Neuronal stem cell (in vitro differentiated cells): ENCODE measurements around the gene HAUS8.

ENCODE experiments used
- DNase-seq: peaks from one replicate; pipeline ENCODE4 v3.0.0-alpha.2; 2013; ENCODE audit warnings: low spot score
- H2AFZ ChIP-seq: one replicate; pipeline ENCODE4 v1.6.1; 2013; ENCODE audit warnings: mild to moderate bottlenecking, low read length, inconsistent platforms
- H2AK5ac ChIP-seq: 2 replicates; pipeline ENCODE4 v1.6.1; 2013; ENCODE audit warnings: low read depth, mild to moderate bottlenecking, inconsistent platforms, low read length, moderate library complexity, mixed read lengths
- H2BK120ac ChIP-seq: 2 replicates; pipeline ENCODE4 v1.6.1; 2013; ENCODE audit warnings: low read depth, mild to moderate bottlenecking, inconsistent platforms, low read length, moderate library complexity, mixed read lengths
- H2BK12ac ChIP-seq: one replicate; pipeline ENCODE4 v1.6.1; 2013; ENCODE audit warnings: low read length, inconsistent platforms
- H2BK15ac ChIP-seq: 2 replicates; pipeline ENCODE4 v1.6.1; 2013; ENCODE audit warnings: mild to moderate bottlenecking, low read length, inconsistent platforms, mixed read lengths
- H2BK5ac ChIP-seq: one replicate; pipeline ENCODE4 v1.6.1; 2013; ENCODE audit warnings: inconsistent platforms, mild to moderate bottlenecking, low read length, moderate library complexity
- H3K14ac ChIP-seq: one replicate; pipeline ENCODE4 v1.6.1; 2013; ENCODE audit warnings: low read length, inconsistent platforms
- H3K18ac ChIP-seq: 2 replicates; pipeline ENCODE4 v1.6.1; 2013; ENCODE audit warnings: low read length, inconsistent platforms
- H3K23ac ChIP-seq: 2 replicates; pipeline ENCODE4 v1.6.1; 2013; ENCODE audit warnings: low read depth, mild to moderate bottlenecking, mixed read lengths, low read length, inconsistent platforms; ENCODE audit not compliant: poor library complexity
- H3K27ac ChIP-seq: replicated peaks from 3 replicates; pipeline ENCODE4 v1.5.1; 2013; ENCODE audit warnings: low read length, inconsistent platforms
- H3K27me3 ChIP-seq, 3 experiments: 2 replicates each; pipeline ENCODE4 v1.6.1; 2013; ENCODE audit warnings: low read length in 3 of 3, mild to moderate bottlenecking in 2 of 3, inconsistent platforms in 1 of 3, low read depth in 1 of 3, mixed read lengths in 1 of 3, moderate library complexity in 1 of 3; ENCODE audit not compliant: control insufficient read depth in 3 of 3, insufficient read depth in 3 of 3
- H3K36me3 ChIP-seq, 2 donors: replicated peaks in 1 of 2; 2 replicates each; pipeline ENCODE4 v1.6.1; 2013; ENCODE audit warnings: low read length in 2 of 2; ENCODE audit not compliant: control insufficient read depth in 2 of 2, insufficient read depth in 2 of 2
- H3K4ac ChIP-seq: 2 replicates; pipeline ENCODE4 v1.6.1; 2013; ENCODE audit warnings: inconsistent platforms, mild to moderate bottlenecking, low read length, moderate library complexity
- H3K4me1 ChIP-seq, 2 donors: 1 replicate in 1 of 2; 2 replicates in 1 of 2; pipeline ENCODE4 v1.6.1; 2013; ENCODE audit warnings: low read length in 2 of 2, low read depth in 1 of 2; ENCODE audit not compliant: control insufficient read depth in 2 of 2, insufficient read depth in 1 of 2
- H3K4me2 ChIP-seq: one replicate; pipeline ENCODE4 v1.6.1; 2013; ENCODE audit warnings: mild to moderate bottlenecking, low read length, inconsistent platforms; ENCODE audit not compliant: insufficient read depth, poor library complexity, severe bottlenecking
- H3K4me3 ChIP-seq, 2 donors: 2 replicates each; pipeline ENCODE4 v1.5.1; 2013; ENCODE audit warnings: low read length in 2 of 2, mild to moderate bottlenecking in 2 of 2, inconsistent platforms in 1 of 2, moderate library complexity in 1 of 2
- H3K79me1 ChIP-seq: one replicate; pipeline ENCODE4 v1.6.1; 2013; ENCODE audit warnings: low read depth, mild to moderate bottlenecking, inconsistent platforms, low read length, moderate library complexity
- H3K9ac ChIP-seq: one replicate; pipeline ENCODE4 v1.6.1; 2013; ENCODE audit warnings: mild to moderate bottlenecking, low read depth, low read length, inconsistent platforms; ENCODE audit not compliant: poor library complexity
- H3K9me3 ChIP-seq, 2 donors: replicated peaks in 1 of 2; 2 replicates each; pipeline versions ENCODE3 to v1.6.1; 2013; ENCODE audit warnings: low read length in 2 of 2, mild to moderate bottlenecking in 2 of 2, inconsistent platforms in 1 of 2, low read depth in 1 of 2, mixed read lengths in 1 of 2, moderate library complexity in 1 of 2; ENCODE audit not compliant: control insufficient read depth in 2 of 2, insufficient read depth in 1 of 2
- H4K8ac ChIP-seq: one replicate; pipeline ENCODE4 v1.6.1; 2013; ENCODE audit warnings: low read depth, mild to moderate bottlenecking, inconsistent platforms, low read length, moderate library complexity
- H4K91ac ChIP-seq: one replicate; pipeline ENCODE4 v1.6.1; 2013; ENCODE audit warnings: low read length, low read depth, mild to moderate bottlenecking, inconsistent platforms; ENCODE audit not compliant: poor library complexity
- WGBS, 2 donors: extraction: QIAGEN DNeasy Blood & Tissue Kit; methylation state at CpG; one replicate each; pipeline ENCODE4 v1.1.7; 2013; ENCODE audit warnings: missing lambda C conversion rate in 2 of 2, mixed read lengths in 1 of 2; ENCODE audit not compliant: insufficient read length in 2 of 2, insufficient replicate concordance in 1 of 2; ENCODE audit errors: extremely low coverage in 2 of 2; 5-methylcytosine and 5-hydroxymethylcytosine counted together

Gene HAUS8

DNA sequence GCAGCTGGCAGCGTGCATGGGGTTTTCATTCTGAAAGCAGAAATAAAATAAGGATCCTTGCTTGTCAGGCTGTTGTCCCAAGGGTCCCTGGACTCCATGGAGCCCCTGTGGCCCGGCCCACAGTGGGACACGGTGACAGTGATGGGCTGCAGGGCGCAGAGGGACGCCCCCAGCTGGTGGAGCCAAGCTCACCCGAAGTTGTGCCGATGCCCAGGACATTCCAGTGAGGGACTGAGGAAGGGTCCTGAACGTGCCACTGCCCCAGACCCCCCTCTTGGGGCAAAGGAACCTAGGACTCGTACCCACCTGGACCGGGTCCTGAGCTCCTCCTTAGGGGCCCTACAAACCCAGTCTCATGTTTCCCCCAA lies 35.3 kb upstream of the HAUS8 start:
- no peak overlapping the region for H3K4ac ChIP-seq
- H3K27me3 ChIP-seq = no peaks in the 10 kb centered on the region
- H3K36me3 ChIP-seq = peaks cover 10 to 85% of the 10 kb centered on the region in 2 donors
- no peak for DNase-seq
- no peak overlapping the region for H3K9ac ChIP-seq
- no peak overlapping the region for H2BK120ac ChIP-seq
- no peaks in the 10 kb centered on the region for H3K9me3 ChIP-seq
- H3K4me2 ChIP-seq = no peak overlapping the region
- H3K4me3 ChIP-seq = no peak overlapping the region
- peak overlapping the region; percentile 75 for H2BK5ac ChIP-seq
- no CpG with 5 or more reads among the region's 10 CpGs for WGBS, 2 donors
- no peak overlapping the region for H3K18ac ChIP-seq
- no peak overlapping the region for H4K91ac ChIP-seq
- H2AK5ac ChIP-seq = no peak overlapping the region
- H3K79me1 ChIP-seq = peaks cover 10% of the 10 kb centered on the region
- H3K27ac ChIP-seq = no peak overlapping the region
- peak overlapping the region; percentile 89 for H3K14ac ChIP-seq
- H2BK12ac ChIP-seq = no peak overlapping the region
- H2AFZ ChIP-seq = no peak overlapping the region
- peak overlapping the region; percentile 65 for H3K23ac ChIP-seq
- no peak overlapping the region for H2BK15ac ChIP-seq
- H4K8ac ChIP-seq = peak overlapping the region; percentile 96
- H3K4me1 ChIP-seq = peaks cover 0 to 9% of the 10 kb centered on the region in 2 donors

DNA sequence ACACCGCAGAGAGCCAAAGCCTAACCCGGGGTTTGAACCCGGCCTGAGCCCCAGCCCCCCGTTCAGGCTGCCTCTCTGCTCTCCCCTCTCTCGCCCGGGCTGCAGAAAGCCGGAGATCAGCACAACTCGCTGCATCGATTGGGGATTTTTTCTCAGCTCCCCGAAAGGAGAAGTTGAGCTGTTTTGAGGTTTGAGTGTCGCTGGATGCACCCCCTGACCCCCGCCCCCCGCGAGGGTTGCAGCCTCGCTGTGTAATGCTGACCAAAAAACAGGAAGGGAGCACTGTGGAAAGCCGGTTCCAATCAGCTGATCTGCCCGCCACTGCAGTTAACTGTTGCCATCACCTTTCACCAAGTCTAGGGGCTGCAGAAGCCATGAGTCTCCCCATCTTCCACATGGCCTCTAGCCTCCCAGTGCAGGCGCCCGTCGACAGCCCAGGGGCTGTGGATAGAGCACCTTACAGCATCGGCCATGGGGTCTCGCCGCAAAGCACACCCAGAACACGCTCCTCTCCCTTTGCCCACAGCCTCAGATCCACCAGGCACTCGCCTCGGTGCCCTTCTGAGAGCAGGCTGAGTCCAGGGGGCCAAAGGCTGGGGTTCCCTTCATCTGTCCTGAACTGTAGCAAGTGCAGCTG lies 34.8 kb upstream of the HAUS8 start:
- peaks cover 0 to 9% of the 10 kb centered on the region in 2 donors for H3K4me1 ChIP-seq
- no peak overlapping the region for H3K23ac ChIP-seq
- H4K91ac ChIP-seq = no peak overlapping the region
- no CpG with 5 or more reads among the region's 26 CpGs for WGBS, 2 donors
- no peak overlapping the region for H2BK120ac ChIP-seq
- H3K4ac ChIP-seq = no peak overlapping the region
- H3K14ac ChIP-seq = no peak overlapping the region
- H3K79me1 ChIP-seq = peaks cover 10% of the 10 kb centered on the region
- no peaks in the 10 kb centered on the region for H3K27me3 ChIP-seq
- H3K9me3 ChIP-seq = no peaks in the 10 kb centered on the region
- no peak overlapping the region for H3K4me2 ChIP-seq
- H2AFZ ChIP-seq = no peak overlapping the region
- peaks cover 10 to 86% of the 10 kb centered on the region in 2 donors for H3K36me3 ChIP-seq
- H3K18ac ChIP-seq = peak overlapping the region; percentile 48
- H3K9ac ChIP-seq = no peak overlapping the region
- H2BK15ac ChIP-seq = no peak overlapping the region
- no peak overlapping the region for H2AK5ac ChIP-seq
- peak overlapping the region; percentile 56 for H4K8ac ChIP-seq
- no peak overlapping the region for H3K4me3 ChIP-seq
- no peak overlapping the region for H2BK12ac ChIP-seq
- no peak overlapping the region for H2BK5ac ChIP-seq
- no peak overlapping the region for H3K27ac ChIP-seq
- no peak for DNase-seq

DNA sequence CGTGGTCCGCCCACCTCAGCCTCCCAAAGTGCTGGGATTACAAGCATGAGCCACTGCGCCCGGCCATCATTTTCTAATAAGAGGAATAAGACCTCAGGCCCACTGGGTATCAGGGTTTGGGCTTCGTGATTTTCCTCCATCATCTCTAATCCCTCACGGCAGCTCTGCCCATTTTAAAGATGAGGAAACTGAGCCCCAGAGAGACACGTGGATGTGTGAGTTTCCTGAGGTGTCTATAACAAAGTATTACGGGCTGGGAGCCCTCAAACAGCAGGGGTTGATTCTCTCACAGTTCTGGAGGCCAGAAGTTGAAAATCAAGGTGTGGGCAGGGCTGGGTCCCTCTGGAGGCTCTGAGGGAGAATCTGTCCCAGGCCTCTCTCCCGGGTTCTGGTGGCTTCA lies 34.0 kb upstream of the HAUS8 start:
- Histone ChIP-seq H3K4me1 (peaks cover 0 to 5% of the 10 kb centered on the region in 2 donors), H4K91ac (no peak overlapping the region), H2AFZ (no peak overlapping the region), H3K79me1 (peaks cover 10% of the 10 kb centered on the region), H2AK5ac (no peak overlapping the region), H3K23ac (no peak overlapping the region), H3K4ac (no peak overlapping the region), H3K18ac (no peak overlapping the region), H3K4me3 (no peak overlapping the region), H2BK12ac (no peak overlapping the region), H3K27ac (no peak overlapping the region), H2BK15ac (no peak overlapping the region), H2BK120ac (no peak overlapping the region), H4K8ac (no peak overlapping the region), H3K9me3 (no peaks in the 10 kb centered on the region), H3K27me3 (no peaks in the 10 kb centered on the region), H3K9ac (no peak overlapping the region), H3K4me2 (no peak overlapping the region), H3K36me3 (peaks cover 14 to 87% of the 10 kb centered on the region in 2 donors), H3K14ac (no peak overlapping the region), H2BK5ac (no peak overlapping the region)
- WGBS, 2 donors = no CpG with 5 or more reads among the region's 9 CpGs
- no peak for DNase-seq

DNA sequence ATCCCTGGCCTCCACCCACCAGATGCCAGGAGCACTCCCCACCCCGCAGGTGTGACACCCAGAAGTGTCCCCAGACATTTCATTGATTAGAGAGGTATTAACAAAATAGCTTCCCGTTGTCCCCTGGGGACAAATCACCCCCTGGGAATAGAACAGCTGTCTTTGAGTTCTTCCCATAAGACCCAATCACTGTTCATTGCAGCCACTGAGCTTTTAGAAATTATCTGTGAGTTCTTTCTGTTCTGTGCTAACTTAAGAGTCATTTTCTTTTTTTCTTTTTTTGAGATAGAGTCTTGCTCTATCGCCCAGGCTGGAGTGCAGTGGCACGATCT lies 33.2 kb upstream of the HAUS8 start:
- no peak overlapping the region for H3K27ac ChIP-seq
- no peak overlapping the region for H3K9ac ChIP-seq
- no CpG with 5 or more reads among the region's 4 CpGs for WGBS, 2 donors

More for the DNA sequence above, 33.2 kb upstream of the HAUS8 start:
- Histone ChIP-seq H2BK12ac (no peak overlapping the region), H2AK5ac (no peak overlapping the region), H4K8ac (no peak overlapping the region), H3K23ac (no peak overlapping the region), H3K18ac (no peak overlapping the region), H3K4me2 (no peak overlapping the region), H2BK5ac (no peak overlapping the region), H3K27me3 (no peaks in the 10 kb centered on the region), H3K9me3 (no peaks in the 10 kb centered on the region), H4K91ac (no peak overlapping the region), H2BK120ac (no peak overlapping the region), H3K4ac (no peak overlapping the region), H3K4me1 (peaks cover 0 to 3% of the 10 kb centered on the region in 2 donors), H3K14ac (no peak overlapping the region), H3K79me1 (peaks cover 10% of the 10 kb centered on the region), H3K4me3 (no peak overlapping the region), H2BK15ac (no peak overlapping the region), H3K36me3 (peaks cover 14 to 86% of the 10 kb centered on the region in 2 donors), H2AFZ (no peak overlapping the region)
- DNase-seq = no peak
